ENCODE results near the gene OPCML. TPM values are rescaled to one million over a fixed set of nuclear protein-coding genes. Genes with fewer than 3 reads are reported as not detected.

OPCML gene
- polyA plus RNA-seq, 3 donors from 2014 or later: not detected

GRCh38 chr11:133504906-133505305, 27.4 kb downstream of the OPCML start:
- H3K9me3 Mint-ChIP-seq: peaks cover 0 to 2% (median 0%) of the 10 kb centered on the region in 6 donors
- no peak overlapping the region for H3K4me3 Mint-ChIP-seq
- no peak for DNase-seq
- no peaks in the 10 kb centered on the region for H3K4me1 Mint-ChIP-seq
- H3K27ac Mint-ChIP-seq: no peak overlapping the region
- H3K27me3 Mint-ChIP-seq (ENCODE audit: low read depth in 3 of 3): peaks cover 0 to 2% (median 2%) of the 10 kb centered on the region in 3 donors
- no peaks in the 10 kb centered on the region for H3K36me3 Mint-ChIP-seq

- Mint-ChIP-seq H3K27me3 (ENCODE audit: low read depth in 3 of 3) (peaks cover 2% of the 10 kb centered on the region in 3 donors), H3K36me3 (no peaks in the 10 kb centered on the region), H3K4me3 (no peak overlapping the region), H3K27ac (no peak overlapping the region), H3K4me1 (no peaks in the 10 kb centered on the region), H3K9me3 (peaks cover 0 to 1% (median 0%) of the 10 kb centered on the region in 6 donors)
- DNase-seq: no peak
Measured at GRCh38 chr11:133503776-133504175, 28.5 kb downstream of the OPCML start.

GRCh38 chr11:133503236-133503635, 29.1 kb downstream of the OPCML start:
- Mint-ChIP-seq H3K4me3 (no peak overlapping the region), H3K27ac (no peak overlapping the region), H3K9me3 (peaks cover 0 to 1% (median 0%) of the 10 kb centered on the region in 6 donors), H3K4me1 (no peaks in the 10 kb centered on the region), H3K27me3 (ENCODE audit: low read depth in 3 of 3) (peaks cover 2% of the 10 kb centered on the region in 3 donors), H3K36me3 (no peaks in the 10 kb centered on the region)
- no peak for DNase-seq

GRCh38 chr11:133501643-133502539, 30.4 kb downstream of the OPCML start:
- Mint-ChIP-seq H3K27me3 (ENCODE audit: low read depth in 3 of 3) (peaks cover under 1 to 2% (median 2%) of the 10 kb centered on the region in 3 donors), H3K4me3 (no peak overlapping the region), H3K4me1 (no peaks in the 10 kb centered on the region), H3K9me3 (peaks cover 0 to 1% (median 0%) of the 10 kb centered on the region in 6 donors), H3K36me3 (no peaks in the 10 kb centered on the region), H3K27ac (no peak overlapping the region)
- DNase-seq: no peak

- Mint-ChIP-seq H3K27ac (no peak overlapping the region), H3K4me1 (no peaks in the 10 kb centered on the region), H3K36me3 (no peaks in the 10 kb centered on the region), H3K4me3 (no peak overlapping the region), H3K27me3 (ENCODE audit: low read depth in 3 of 3) (peaks cover 0 to 2% (median 2%) of the 10 kb centered on the region in 3 donors), H3K9me3 (peaks cover 0 to 1% (median 0%) of the 10 kb centered on the region in 6 donors)
- no peak for DNase-seq
Measured at GRCh38 chr11:133500936-133501335, 31.4 kb downstream of the OPCML start.

GRCh38 chr11:133500435-133500834, 31.9 kb downstream of the OPCML start:
- H3K27ac Mint-ChIP-seq: no peak overlapping the region
- no peaks in the 10 kb centered on the region for H3K4me1 Mint-ChIP-seq
- no peaks in the 10 kb centered on the region for H3K36me3 Mint-ChIP-seq
- peaks cover 0 to 1% (median 0%) of the 10 kb centered on the region in 6 donors for H3K9me3 Mint-ChIP-seq
- DNase-seq: no peak
- H3K27me3 Mint-ChIP-seq (ENCODE audit: low read depth in 3 of 3): peaks cover 0 to 2% (median 2%) of the 10 kb centered on the region in 3 donors
- no peak overlapping the region for H3K4me3 Mint-ChIP-seq

- H3K4me3 Mint-ChIP-seq: no peak overlapping the region
Measured at GRCh38 chr11:133498969-133499368, 33.3 kb downstream of the OPCML start.

GRCh38 chr11:133497477-133498140, 34.7 kb downstream of the OPCML start:
- no peak overlapping the region for H3K27ac Mint-ChIP-seq
- H3K4me1 Mint-ChIP-seq: no peaks in the 10 kb centered on the region
- H3K4me3 Mint-ChIP-seq: no peak overlapping the region
- no peak for DNase-seq
- H3K9me3 Mint-ChIP-seq: peaks cover 0 to 2% (median 0%) of the 10 kb centered on the region in 6 donors
- peaks cover 0 to 2% (median 0%) of the 10 kb centered on the region in 3 donors for H3K27me3 Mint-ChIP-seq (ENCODE audit: low read depth in 3 of 3)
- no peaks in the 10 kb centered on the region for H3K36me3 Mint-ChIP-seq

More at GRCh38 chr11:133498969-133499368, 33.3 kb downstream of the OPCML start:
- Mint-ChIP-seq H3K27ac (no peak overlapping the region), H3K9me3 (peaks cover 0 to 2% (median 0%) of the 10 kb centered on the region in 6 donors), H3K36me3 (no peaks in the 10 kb centered on the region), H3K27me3 (ENCODE audit: low read depth in 3 of 3) (peaks cover 0 to 2% (median 2%) of the 10 kb centered on the region in 3 donors), H3K4me1 (no peaks in the 10 kb centered on the region)
- no peak for DNase-seq

- no peaks in the 10 kb centered on the region for H3K36me3 Mint-ChIP-seq
- DNase-seq: no peak
- H3K27me3 Mint-ChIP-seq (ENCODE audit: low read depth in 3 of 3): no peaks in the 10 kb centered on the region
- H3K4me1 Mint-ChIP-seq: no peaks in the 10 kb centered on the region
- peaks cover 4 to 18% (median 6%) of the 10 kb centered on the region in 6 donors for H3K9me3 Mint-ChIP-seq
- no peak overlapping the region for H3K4me3 Mint-ChIP-seq
- no peak overlapping the region for H3K27ac Mint-ChIP-seq
Measured at GRCh38 chr11:133492895-133493294, 39.4 kb downstream of the OPCML start.

- Mint-ChIP-seq H3K36me3 (no peaks in the 10 kb centered on the region), H3K4me3 (no peak overlapping the region), H3K27ac (no peak overlapping the region), H3K27me3 (ENCODE audit: low read depth in 3 of 3) (peaks cover 0 to 1% (median 0%) of the 10 kb centered on the region in 3 donors), H3K4me1 (no peaks in the 10 kb centered on the region), H3K9me3 (peaks cover 5 to 18% (median 6%) of the 10 kb centered on the region in 6 donors)
- DNase-seq: no peak
Measured at GRCh38 chr11:133491680-133492383, 40.5 kb downstream of the OPCML start.

GRCh38 chr11:133480722-133481121, 51.6 kb downstream of the OPCML start:
- no peaks in the 10 kb centered on the region for H3K4me1 Mint-ChIP-seq
- H3K36me3 Mint-ChIP-seq: no peaks in the 10 kb centered on the region
- peaks cover 2 to 8% (median 3%) of the 10 kb centered on the region in 3 donors for H3K27me3 Mint-ChIP-seq (ENCODE audit: low read depth in 3 of 3)
- H3K27ac Mint-ChIP-seq: no peak overlapping the region
- H3K4me3 Mint-ChIP-seq: no peak overlapping the region
- DNase-seq: no peak
- H3K9me3 Mint-ChIP-seq: peaks cover 0 to 16% (median 3%) of the 10 kb centered on the region in 6 donors

GRCh38 chr11:133479209-133479608, 53.1 kb downstream of the OPCML start:
- Mint-ChIP-seq H3K36me3 (no peaks in the 10 kb centered on the region), H3K9me3 (peaks cover 0 to 17% (median 4%) of the 10 kb centered on the region in 6 donors), H3K4me3 (no peak overlapping the region), H3K27me3 (ENCODE audit: low read depth in 3 of 3) (peaks cover 3 to 8% (median 3%) of the 10 kb centered on the region in 3 donors), H3K4me1 (no peaks in the 10 kb centered on the region), H3K27ac (no peak overlapping the region)
- no peak for DNase-seq

GRCh38 chr11:133477251-133477625, 55.1 kb downstream of the OPCML start:
- no peaks in the 10 kb centered on the region for H3K4me1 Mint-ChIP-seq
- no peaks in the 10 kb centered on the region for H3K36me3 Mint-ChIP-seq
- no peak overlapping the region for H3K27ac Mint-ChIP-seq
- peaks cover 3 to 10% (median 3%) of the 10 kb centered on the region in 3 donors for H3K27me3 Mint-ChIP-seq (ENCODE audit: low read depth in 3 of 3)
- no peak for DNase-seq
- H3K9me3 Mint-ChIP-seq: peaks cover 0 to 17% (median 4%) of the 10 kb centered on the region in 6 donors
- H3K4me3 Mint-ChIP-seq: no peak overlapping the region

All from immature natural killer cell (primary cell).